AG08395 (cell line): ENCODE results near the gene JPH3.

Experiments
- DNase-seq: peaks from one replicate; pipeline ENCODE4 v3.0.0; 2012; ENCODE audit warnings: mixed read lengths, low spot score

Gene JPH3

GRCh38 chr16:87741700-87742415 lies 139.6 kb downstream of the JPH3 start:
- no peak for DNase-seq

- DNase-seq = no peak
Observed at GRCh38 chr16:87742781-87743490, 140.6 kb downstream of the JPH3 start.

GRCh38 chr16:87744750-87745514 lies 142.6 kb downstream of the JPH3 start:
- no peak for DNase-seq

- no peak for DNase-seq
Observed at GRCh38 chr16:87746178-87746577, 143.9 kb downstream of the JPH3 start.
